RWPE1 (cell line): ENCODE results near the gene DCXR.
A peak's percentile ranks its signal among the peaks of the same experiment; 100 is the strongest.

Experiments used
- CTCF ChIA-PET: fragments of 350-600 bp; sonication (Branson Sonifier 250); formaldehyde crosslinking; extraction: SDS; loops from one replicate; lab custom pipeline; 2021; lab: Yijun Ruan, JAX
- POLR2A ChIA-PET: fragments of 400-600 bp; formaldehyde crosslinking; extraction: SDS; loops from one replicate; lab custom pipeline; 2020; ENCODE audit warnings: antibody characterized with exemption; ENCODE audit not compliant: low non-redundant PET; lab: Yijun Ruan, JAX
- DNase-seq: peaks from one replicate; pipeline ENCODE4 v3.0.0; 2012; ENCODE audit warnings: low spot score
- H3K27ac ChIP-seq: fragments of 450-650 bp; 2 replicates; pipeline ENCODE4 v1.5.1; 2017
- TF ChIP-seq, protein P1 (sequence below): fragments of 450-650 bp; conservative IDR thresholded peaks from 2 replicates; pipeline ENCODE4 v1.5.1; 2017; ENCODE audit warnings: low read depth, mild to moderate bottlenecking

The DCXR gene

DNA sequence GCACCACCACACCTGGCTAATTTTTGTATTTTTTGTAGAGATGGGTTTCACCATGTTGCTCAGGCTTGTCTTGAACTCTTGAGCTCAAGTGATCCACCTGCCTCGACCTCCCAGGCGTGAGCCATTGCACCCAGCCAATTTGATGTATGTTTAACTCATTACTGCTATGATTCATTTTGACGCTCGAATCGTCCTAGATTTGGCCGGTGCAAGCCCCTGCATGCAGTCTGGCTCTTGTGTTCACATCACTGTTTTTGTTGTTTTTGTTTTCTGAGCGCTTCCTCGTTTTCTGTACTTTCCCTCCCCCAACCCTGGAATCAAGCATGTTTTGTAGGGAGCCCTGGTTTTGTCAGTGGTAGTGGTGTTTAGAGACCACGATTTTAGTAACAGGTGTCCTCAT lies 35.9 kb upstream of the DCXR start:
- CTCF ChIA-PET, result interaction anchor here (0.7 kb wide), 1 partner anchor 22 kb away, joined by 3 read pairs; no protein-coding TSS in a partner anchor
- DNase-seq, result no peak
- TF ChIP-seq, protein P1, sequence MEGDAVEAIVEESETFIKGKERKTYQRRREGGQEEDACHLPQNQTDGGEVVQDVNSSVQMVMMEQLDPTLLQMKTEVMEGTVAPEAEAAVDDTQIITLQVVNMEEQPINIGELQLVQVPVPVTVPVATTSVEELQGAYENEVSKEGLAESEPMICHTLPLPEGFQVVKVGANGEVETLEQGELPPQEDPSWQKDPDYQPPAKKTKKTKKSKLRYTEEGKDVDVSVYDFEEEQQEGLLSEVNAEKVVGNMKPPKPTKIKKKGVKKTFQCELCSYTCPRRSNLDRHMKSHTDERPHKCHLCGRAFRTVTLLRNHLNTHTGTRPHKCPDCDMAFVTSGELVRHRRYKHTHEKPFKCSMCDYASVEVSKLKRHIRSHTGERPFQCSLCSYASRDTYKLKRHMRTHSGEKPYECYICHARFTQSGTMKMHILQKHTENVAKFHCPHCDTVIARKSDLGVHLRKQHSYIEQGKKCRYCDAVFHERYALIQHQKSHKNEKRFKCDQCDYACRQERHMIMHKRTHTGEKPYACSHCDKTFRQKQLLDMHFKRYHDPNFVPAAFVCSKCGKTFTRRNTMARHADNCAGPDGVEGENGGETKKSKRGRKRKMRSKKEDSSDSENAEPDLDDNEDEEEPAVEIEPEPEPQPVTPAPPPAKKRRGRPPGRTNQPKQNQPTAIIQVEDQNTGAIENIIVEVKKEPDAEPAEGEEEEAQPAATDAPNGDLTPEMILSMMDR, result no peak
- POLR2A ChIA-PET, result no interaction called here
- no peak overlapping the region for H3K27ac ChIP-seq

DNA sequence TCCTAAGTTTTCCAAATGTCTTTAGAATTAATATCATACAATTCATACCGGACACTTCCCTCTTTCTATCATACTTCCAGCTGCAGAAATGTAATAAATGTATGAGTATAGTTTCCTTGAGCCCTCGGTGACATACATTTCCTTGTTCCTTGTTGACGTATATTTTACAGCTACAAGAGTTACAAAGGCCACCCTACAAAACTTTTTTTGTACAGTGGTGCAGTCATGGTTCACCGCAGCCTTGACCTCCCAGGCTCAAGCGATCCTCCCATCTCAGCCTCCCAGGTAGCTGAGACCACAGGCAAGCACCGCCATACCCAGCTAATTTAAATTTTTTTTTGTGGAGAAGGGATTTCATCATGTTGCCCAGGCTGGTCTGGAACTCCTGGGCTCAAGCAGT lies 35.3 kb upstream of the DCXR start:
- DNase-seq, result no peak
- CTCF ChIA-PET, result interaction anchor here (0.7 kb wide), 1 partner anchor 23 kb away, joined by 3 read pairs; no protein-coding TSS in a partner anchor
- POLR2A ChIA-PET, result no interaction called here
- TF ChIP-seq, protein P1, result no peak
- no peak overlapping the region for H3K27ac ChIP-seq

DNA sequence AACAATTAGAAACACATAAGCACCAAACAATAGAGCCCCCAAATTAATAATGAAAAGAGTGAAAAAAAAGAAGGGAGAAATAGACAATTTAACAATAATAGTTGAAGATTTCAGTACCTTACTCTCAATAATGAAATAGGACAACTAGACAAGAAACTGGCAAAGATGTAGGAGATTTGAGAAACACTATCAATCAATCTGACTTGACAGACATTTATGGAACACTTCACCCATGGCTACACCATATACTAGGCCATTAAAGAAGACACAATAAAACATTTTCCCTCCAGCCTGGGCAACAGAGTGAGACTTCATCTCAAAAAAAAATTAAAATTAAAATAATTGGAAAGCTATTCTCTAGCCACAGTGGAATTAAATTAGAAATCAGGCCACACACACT lies 33.1 kb upstream of the DCXR start:
- POLR2A ChIA-PET, result no interaction called here
- DNase-seq, result no peak
- CTCF ChIA-PET, result interaction anchor here (0.6 to 1.1 kb wide), 2 partner anchors 82 to 83 kb away, joined by 3 to 4 read pairs; no protein-coding TSS in a partner anchor
- TF ChIP-seq, protein P1, result no peak
- H3K27ac ChIP-seq, result no peak overlapping the region

DNA sequence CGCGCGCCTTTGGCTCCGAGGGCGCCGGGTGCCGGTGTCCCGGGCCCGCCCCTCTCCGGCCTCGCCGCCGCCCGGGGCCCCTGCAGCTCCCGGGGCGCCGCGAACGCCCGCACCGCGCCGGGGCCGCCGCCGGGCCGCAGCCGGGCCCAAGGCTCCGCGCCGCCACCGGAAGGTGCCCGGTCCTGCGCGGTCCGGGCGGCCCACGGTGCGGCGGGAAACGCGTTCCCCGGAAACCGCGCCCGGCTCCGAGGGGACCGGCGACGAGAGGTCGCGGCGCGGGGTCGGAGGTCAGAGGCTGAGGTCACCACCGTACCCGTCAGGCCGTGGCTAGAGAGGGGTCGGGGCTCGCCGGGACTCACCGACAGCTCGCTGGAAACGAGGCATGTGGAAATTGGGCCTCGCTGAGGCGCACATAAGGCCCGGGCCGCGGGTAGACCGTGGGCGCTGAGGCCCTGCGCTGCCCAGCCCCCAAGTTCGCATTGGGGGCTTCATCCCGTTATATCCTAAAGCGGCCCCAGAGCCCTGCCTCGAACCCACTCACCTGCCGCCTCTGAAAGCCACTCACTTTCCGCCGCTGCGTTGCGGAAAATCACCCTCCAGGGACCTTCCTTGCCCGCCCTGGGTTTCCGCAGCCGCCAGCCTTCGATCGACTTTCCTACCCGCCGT lies 28.3 kb upstream of the DCXR start, which contains the start of gene DUS1L:
DUS1L (minus strand) TSS at position 167 of the 666 bp plus-strand sequence. CDS start 745 bp downstream, outside the sequence.
- ChIA-PET POLR2A (interaction anchor here (0.6 to 1.0 kb wide), 2 partner anchors 16 to 22 kb away, joined by 3 read pairs; no protein-coding TSS in a partner anchor), CTCF (interaction anchor here (0.6 to 1.1 kb wide), 2 partner anchors 88 to 214 kb away, joined by 3 to 4 read pairs; no protein-coding TSS in a partner anchor)
- peak; percentile 69 for DNase-seq
- peak within 1 kb of the TSS; percentile 79 for H3K27ac ChIP-seq
- TF ChIP-seq, protein P1, result no peak

DNA sequence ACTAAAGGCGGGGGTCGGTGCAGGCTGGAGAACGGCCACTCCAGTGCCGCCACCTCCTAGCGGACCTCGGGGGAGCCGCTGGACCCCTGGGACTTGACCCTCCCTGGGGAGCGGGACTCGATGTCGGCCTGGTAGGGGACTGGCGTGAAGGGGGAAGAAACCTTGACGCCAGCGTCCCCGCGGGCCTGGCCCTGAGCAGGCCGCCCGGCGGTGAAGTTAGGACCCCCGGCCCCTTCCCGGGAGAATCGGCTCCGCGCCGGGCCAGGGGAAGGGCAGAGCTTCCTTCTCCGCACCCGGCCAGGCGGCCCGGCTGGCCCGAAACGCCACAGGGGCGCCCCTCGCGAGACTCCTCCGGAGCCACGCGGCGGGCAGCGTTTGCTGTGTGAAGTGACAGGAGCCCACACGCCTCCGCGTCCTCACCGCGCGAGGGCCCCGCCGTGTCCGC lies 27.7 kb upstream of the DCXR start:
- POLR2A ChIA-PET, result interaction anchor here (0.6 to 1.0 kb wide), 2 partner anchors 16 to 22 kb away, joined by 3 read pairs; no protein-coding TSS in a partner anchor
- TF ChIP-seq, protein P1, result no peak
- H3K27ac ChIP-seq, result peak overlapping the region; percentile 79
- CTCF ChIA-PET, result no interaction called here
- peak; percentile 30 for DNase-seq

DNA sequence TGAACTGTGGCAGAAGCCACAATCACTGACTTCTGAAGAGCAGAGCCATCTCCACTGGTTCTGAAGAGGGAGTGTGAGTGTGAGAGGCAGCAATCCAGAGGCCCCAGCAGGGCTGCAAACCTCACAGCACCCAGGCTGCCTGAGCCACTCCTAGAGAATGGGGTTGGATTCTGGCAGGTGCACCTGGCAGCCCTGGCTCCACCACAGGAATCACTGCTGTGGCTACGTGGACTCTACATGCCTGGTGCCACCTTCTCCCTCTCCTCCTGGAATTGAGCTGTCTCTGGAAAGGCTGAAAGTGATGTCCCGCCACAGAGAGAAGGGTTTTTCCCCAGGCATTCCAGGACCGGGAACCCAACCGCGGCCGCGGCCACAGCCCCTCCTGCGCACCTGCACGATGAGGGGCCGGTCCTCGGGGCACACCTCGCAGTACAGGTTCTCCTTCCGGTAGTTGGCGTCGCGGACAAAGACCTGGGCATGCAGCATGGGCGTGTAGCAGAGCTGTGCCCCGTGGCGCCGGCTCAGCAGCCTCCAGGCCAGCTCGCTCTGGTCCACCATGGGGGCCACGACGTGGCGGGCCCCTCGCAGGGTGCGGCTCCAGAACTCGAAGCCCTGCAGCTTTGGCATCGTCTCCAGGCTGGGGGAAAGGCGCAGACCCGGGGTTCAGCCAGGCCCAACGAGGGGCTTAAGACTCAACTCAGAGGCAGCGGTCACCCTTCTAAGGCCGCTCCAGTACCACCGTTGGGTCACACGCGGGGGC lies 27.1 kb upstream of the DCXR start:
- H3K27ac ChIP-seq, result peak overlapping the region; percentile 79
- peak; percentile 50 for DNase-seq
- TF ChIP-seq, protein P1, result no peak
- POLR2A ChIA-PET, result interaction anchor here (0.6 to 1.0 kb wide), 2 partner anchors 13 to 21 kb away, joined by 3 to 4 read pairs; partner anchors contain the start of genes GPS1 and RFNG
- CTCF ChIA-PET, result interaction anchor here (0.7 kb wide), 1 partner anchor 15 kb away, joined by 3 read pairs; no protein-coding TSS in a partner anchor
